SK-N-MC (cell line): Measurements from ENCODE around the gene LCE5A.

Experiments used
- EZH2 ChIP-seq: fragments of 200-600 bp; sonication (generic); IDR thresholded peaks from one replicate; pipeline ENCODE4 v1.6.1; 2017; ENCODE audit warnings: antibody characterized with exemption
- FOXP2 ChIP-seq: optimal IDR thresholded peaks from 2 replicates; pipeline ENCODE3; 2011; ENCODE audit warnings: mild to moderate bottlenecking, moderate library complexity; ENCODE audit not compliant: insufficient read depth; ENCODE audit errors: extremely low read length, control extremely low read depth
- POLR2AphosphoS5 ChIP-seq: IDR thresholded peaks from 2 replicates; pipeline ENCODE4 v1.6.1; 2012; ENCODE audit warnings: mild to moderate bottlenecking, low read depth, low read length, borderline replicate concordance

GRCh38 chr1:152520561-152521090 lies 10.0 kb downstream of the LCE5A start:
- TF ChIP-seq EZH2 (no peak), POLR2AphosphoS5 (no peak), FOXP2 (no peak)
